Astrocyte (in vitro differentiated cells and primary cell): ENCODE results near the gene GREM1. TPM values are rescaled to one million over a fixed set of nuclear protein-coding genes. Genes with fewer than 3 reads are reported as not detected.

Experiments
- DNase-seq: peaks from one replicate; pipeline ENCODE4 v3.0.0-alpha.2; 2010; ENCODE audit warnings: low read depth
- FAIRE-seq: peaks from 2 replicates; lab custom pipeline; 2011; peaks lifted over from hg19 to GRCh38; lab: Jason Lieb, UNC
- H2AFZ ChIP-seq: 2 replicates; pipeline ENCODE4 v1.6.0; 2012; ENCODE audit warnings: low read depth, low read length, inconsistent platforms
- H3K27ac ChIP-seq: 2 replicates; pipeline ENCODE4 v1.5.1; 2011; ENCODE audit warnings: low read depth, low read length, inconsistent platforms
- H3K27me3 ChIP-seq: 2 replicates; pipeline ENCODE4 v1.6.0; 2011; ENCODE audit warnings: low read length, inconsistent platforms; ENCODE audit not compliant: insufficient read depth
- H3K36me3 ChIP-seq: 2 replicates; pipeline ENCODE4 v1.5.1; 2011; ENCODE audit warnings: low read length, inconsistent platforms; ENCODE audit not compliant: insufficient read depth
- H3K4me1 ChIP-seq: 2 replicates; pipeline ENCODE4 v1.5.1; 2011; ENCODE audit warnings: low read length, inconsistent platforms; ENCODE audit not compliant: insufficient read depth
- H3K4me2 ChIP-seq: 2 replicates; pipeline ENCODE4 v1.6.0; 2012; ENCODE audit warnings: low read length, inconsistent platforms
- H3K4me3 ChIP-seq: 2 replicates; pipeline ENCODE4 v1.5.1; 2011; ENCODE audit warnings: low read depth, mild to moderate bottlenecking, low read length, inconsistent platforms; ENCODE audit not compliant: insufficient read depth
- H3K79me2 ChIP-seq: 2 replicates; pipeline ENCODE4 v1.6.0; 2012; ENCODE audit warnings: mild to moderate bottlenecking, low read length, inconsistent platforms; ENCODE audit not compliant: insufficient read depth
- H3K9ac ChIP-seq: 2 replicates; pipeline ENCODE4 v1.6.0; 2012; ENCODE audit warnings: mild to moderate bottlenecking, low read length, inconsistent platforms
- H3K9me3 ChIP-seq: 2 replicates; pipeline ENCODE4 v1.5.1; 2012; ENCODE audit warnings: low read depth, mild to moderate bottlenecking, low read length, inconsistent platforms; ENCODE audit not compliant: insufficient read depth
- H4K20me1 ChIP-seq: 2 replicates; pipeline ENCODE4 v1.6.0; 2012; ENCODE audit warnings: low read length, inconsistent platforms; ENCODE audit not compliant: insufficient read depth
- H3K27ac Mint-ChIP-seq: one replicate; pipeline ENCODE4 v1.8.0; 2021; ENCODE audit warnings: mild to moderate bottlenecking, mixed read lengths; ENCODE audit not compliant: unreplicated experiment
- H3K27me3 Mint-ChIP-seq: one replicate; pipeline ENCODE4 v1.8.0; 2021; ENCODE audit warnings: low read depth, mixed read lengths; ENCODE audit not compliant: unreplicated experiment
- H3K36me3 Mint-ChIP-seq: one replicate; pipeline ENCODE4 v1.8.0; 2021; ENCODE audit warnings: low read depth, mixed read lengths; ENCODE audit not compliant: unreplicated experiment
- H3K4me1 Mint-ChIP-seq: one replicate; pipeline ENCODE4 v1.8.0; 2021; ENCODE audit warnings: low read depth, mixed read lengths; ENCODE audit not compliant: unreplicated experiment
- H3K4me3 Mint-ChIP-seq: one replicate; pipeline ENCODE4 v1.8.0; 2021; ENCODE audit warnings: mild to moderate bottlenecking, moderate library complexity, mixed read lengths; ENCODE audit not compliant: unreplicated experiment
- H3K9me3 Mint-ChIP-seq: one replicate; pipeline ENCODE4 v1.8.0; 2021; ENCODE audit warnings: mild to moderate bottlenecking, mixed read lengths; ENCODE audit not compliant: unreplicated experiment
- EZH2 ChIP-seq: IDR thresholded peaks from 2 replicates; pipeline ENCODE4 v1.6.1; 2012; ENCODE audit warnings: mild to moderate bottlenecking, low read length, inconsistent platforms; ENCODE audit not compliant: insufficient read depth
- total RNA-seq: library from RNA; stranded (reverse); gene quantifications from 2 replicates; pipeline ENCODE4 v1.2.1, GENCODE V29; 2021
- TF ChIP-seq, protein P1 (sequence below): IDR thresholded peaks from 2 replicates; pipeline ENCODE4 v1.5.1; 2011; ENCODE audit warnings: low read depth, mild to moderate bottlenecking, inconsistent platforms, low read length, moderate library complexity; ENCODE audit not compliant: insufficient read depth

Gene GREM1
- total RNA-seq, 1 donor from 2014 or later: 112 TPM

DNA sequence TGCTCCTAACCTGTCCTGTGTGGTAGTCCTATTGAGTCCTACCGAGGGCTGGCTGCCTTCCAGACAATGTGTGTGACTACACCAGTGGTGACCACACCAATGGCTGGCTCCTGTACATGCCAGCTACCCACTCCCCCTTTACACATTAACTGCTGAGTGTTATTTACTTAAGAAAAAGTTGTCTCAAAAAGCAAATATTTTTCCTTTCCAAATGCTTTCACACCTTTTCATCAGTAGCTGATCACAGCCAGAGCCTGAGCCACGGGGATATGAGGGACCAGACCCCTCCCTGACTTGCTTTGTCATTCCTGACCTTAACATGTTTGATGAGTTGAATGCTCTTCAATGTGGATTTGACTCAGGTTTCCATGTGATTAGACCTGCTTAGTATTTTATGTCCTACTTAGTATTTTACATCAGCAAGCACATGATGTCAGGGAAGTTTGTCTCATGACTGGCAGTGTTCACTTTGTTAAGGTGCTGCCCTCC lies 29.6 kb upstream of the GREM1 start:
- TF ChIP-seq, protein P1, sequence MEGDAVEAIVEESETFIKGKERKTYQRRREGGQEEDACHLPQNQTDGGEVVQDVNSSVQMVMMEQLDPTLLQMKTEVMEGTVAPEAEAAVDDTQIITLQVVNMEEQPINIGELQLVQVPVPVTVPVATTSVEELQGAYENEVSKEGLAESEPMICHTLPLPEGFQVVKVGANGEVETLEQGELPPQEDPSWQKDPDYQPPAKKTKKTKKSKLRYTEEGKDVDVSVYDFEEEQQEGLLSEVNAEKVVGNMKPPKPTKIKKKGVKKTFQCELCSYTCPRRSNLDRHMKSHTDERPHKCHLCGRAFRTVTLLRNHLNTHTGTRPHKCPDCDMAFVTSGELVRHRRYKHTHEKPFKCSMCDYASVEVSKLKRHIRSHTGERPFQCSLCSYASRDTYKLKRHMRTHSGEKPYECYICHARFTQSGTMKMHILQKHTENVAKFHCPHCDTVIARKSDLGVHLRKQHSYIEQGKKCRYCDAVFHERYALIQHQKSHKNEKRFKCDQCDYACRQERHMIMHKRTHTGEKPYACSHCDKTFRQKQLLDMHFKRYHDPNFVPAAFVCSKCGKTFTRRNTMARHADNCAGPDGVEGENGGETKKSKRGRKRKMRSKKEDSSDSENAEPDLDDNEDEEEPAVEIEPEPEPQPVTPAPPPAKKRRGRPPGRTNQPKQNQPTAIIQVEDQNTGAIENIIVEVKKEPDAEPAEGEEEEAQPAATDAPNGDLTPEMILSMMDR: no peak
- TF ChIP-seq EZH2: no peak
- H3K9me3 ChIP-seq: peaks cover 5% of the 10 kb centered on the region
- H3K27me3 ChIP-seq: no peaks in the 10 kb centered on the region
- H3K9ac ChIP-seq: peak overlapping the region; percentile 50
- H3K4me1 ChIP-seq: peaks cover 33% of the 10 kb centered on the region
- no peak overlapping the region for H2AFZ ChIP-seq
- no peaks in the 10 kb centered on the region for H4K20me1 ChIP-seq
- DNase-seq: peak; percentile 51
- Mint-ChIP-seq H3K9me3 (no peaks in the 10 kb centered on the region), H3K36me3 (no peaks in the 10 kb centered on the region), H3K27me3 (no peaks in the 10 kb centered on the region), H3K27ac (peak overlapping the region; percentile 85), H3K4me1 (peaks cover 43% of the 10 kb centered on the region), H3K4me3 (no peak overlapping the region)
- H3K4me3 ChIP-seq: no peak overlapping the region
- FAIRE-seq: no peak
- H3K36me3 ChIP-seq: no peaks in the 10 kb centered on the region
- H3K27ac ChIP-seq: peak overlapping the region; percentile 73
- no peaks in the 10 kb centered on the region for H3K79me2 ChIP-seq
- H3K4me2 ChIP-seq: peak overlapping the region; percentile 44

GRCh38 chr15:32690941-32691688 lies 26.7 kb upstream of the GREM1 start:
- no peak for DNase-seq
- Histone ChIP-seq H3K27me3 (no peaks in the 10 kb centered on the region), H2AFZ (no peak overlapping the region), H3K27ac (no peak overlapping the region), H3K4me3 (no peak overlapping the region), H3K9me3 (peaks cover 5% of the 10 kb centered on the region), H4K20me1 (no peaks in the 10 kb centered on the region), H3K9ac (no peak overlapping the region), H3K4me1 (peaks cover 14% of the 10 kb centered on the region), H3K79me2 (no peaks in the 10 kb centered on the region), H3K36me3 (no peaks in the 10 kb centered on the region), H3K4me2 (no peak overlapping the region)
- H3K27ac Mint-ChIP-seq: no peak overlapping the region
- TF ChIP-seq, protein P1: no peak
- no peak for TF ChIP-seq EZH2
- no peaks in the 10 kb centered on the region for H3K27me3 Mint-ChIP-seq
- peaks cover 20% of the 10 kb centered on the region for H3K4me1 Mint-ChIP-seq
- no peaks in the 10 kb centered on the region for H3K9me3 Mint-ChIP-seq
- no peak for FAIRE-seq
- H3K4me3 Mint-ChIP-seq: no peak overlapping the region
- H3K36me3 Mint-ChIP-seq: no peaks in the 10 kb centered on the region

GRCh38 chr15:32691689-32692038 lies 26.1 kb upstream of the GREM1 start:
- H3K27ac Mint-ChIP-seq: no peak overlapping the region
- Histone ChIP-seq H2AFZ (no peak overlapping the region), H3K27ac (no peak overlapping the region), H3K4me2 (no peak overlapping the region), H3K4me1 (peaks cover 14% of the 10 kb centered on the region), H3K36me3 (no peaks in the 10 kb centered on the region), H3K79me2 (no peaks in the 10 kb centered on the region), H3K9me3 (peaks cover 2% of the 10 kb centered on the region), H3K27me3 (no peaks in the 10 kb centered on the region), H3K9ac (no peak overlapping the region), H3K4me3 (no peak overlapping the region), H4K20me1 (no peaks in the 10 kb centered on the region)
- no peaks in the 10 kb centered on the region for H3K9me3 Mint-ChIP-seq
- FAIRE-seq: no peak
- H3K36me3 Mint-ChIP-seq: no peaks in the 10 kb centered on the region
- H3K4me3 Mint-ChIP-seq: no peak overlapping the region
- H3K27me3 Mint-ChIP-seq: no peaks in the 10 kb centered on the region
- DNase-seq: no peak
- TF ChIP-seq EZH2: no peak
- TF ChIP-seq, protein P1: no peak
- H3K4me1 Mint-ChIP-seq: peaks cover 17% of the 10 kb centered on the region
